GM21529 (cell line): Measurements from ENCODE around the gene MYO5A.
"Not testable (repeated sequence)": the region's sequence is repeated elsewhere in the genome, so short reads cannot be mapped to it uniquely, and the experiment has no call there.

Source experiments
- ATAC-seq: cut with Tn5 transposase; IDR thresholded peaks from one replicate; pipeline ENCODE4 v1.9.1; 2021; ENCODE audit not compliant: unreplicated experiment

Gene MYO5A

DNA sequence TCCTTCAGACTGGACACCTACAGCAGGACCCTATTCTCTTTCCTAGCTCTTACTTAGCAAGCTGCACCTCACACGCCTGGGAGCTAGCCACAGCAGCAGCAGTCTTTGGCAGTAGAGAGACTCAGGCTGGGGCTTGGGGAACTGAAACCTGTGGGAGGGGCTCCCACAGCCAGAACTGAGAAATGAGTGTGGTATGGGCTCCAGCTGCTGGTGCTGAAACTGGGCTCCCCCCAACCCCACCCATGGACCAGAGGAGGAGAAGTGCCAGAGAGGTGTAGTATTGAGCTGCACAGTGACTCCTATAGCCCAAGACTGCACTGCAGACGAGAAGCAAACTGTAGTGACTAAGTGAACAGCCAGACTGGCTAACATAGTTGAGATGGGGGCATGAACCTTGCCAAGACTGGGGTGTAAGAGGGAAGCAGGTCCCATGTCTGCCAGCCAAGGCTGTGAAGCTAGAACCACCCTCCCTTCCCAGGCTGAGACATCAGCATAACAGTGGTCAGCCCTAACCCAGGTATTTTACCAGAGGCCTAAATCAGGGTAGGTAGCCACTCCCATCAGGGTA lies 62.5 kb downstream of the MYO5A start:
- ATAC-seq = peak; percentile 91

DNA sequence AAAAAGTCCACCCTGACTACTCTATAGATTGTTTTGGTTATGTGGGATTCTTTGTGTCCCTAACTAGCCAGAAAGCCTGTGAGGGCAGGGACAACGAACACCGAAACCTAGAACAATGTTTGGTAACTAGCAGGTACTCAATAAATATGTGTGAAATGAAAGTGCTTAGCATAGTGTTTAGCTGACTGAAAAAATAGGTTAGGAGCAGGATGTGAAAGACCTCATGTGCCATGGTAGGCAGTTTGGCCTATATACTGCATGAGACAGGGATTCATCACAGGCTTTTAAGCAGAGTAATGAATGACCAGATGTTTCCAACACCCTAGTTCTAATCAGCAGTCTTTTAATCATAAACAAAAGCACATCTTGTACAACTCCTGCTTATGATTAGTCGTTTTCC lies 64.2 kb downstream of the MYO5A start:
- ATAC-seq = peak; percentile 55

DNA sequence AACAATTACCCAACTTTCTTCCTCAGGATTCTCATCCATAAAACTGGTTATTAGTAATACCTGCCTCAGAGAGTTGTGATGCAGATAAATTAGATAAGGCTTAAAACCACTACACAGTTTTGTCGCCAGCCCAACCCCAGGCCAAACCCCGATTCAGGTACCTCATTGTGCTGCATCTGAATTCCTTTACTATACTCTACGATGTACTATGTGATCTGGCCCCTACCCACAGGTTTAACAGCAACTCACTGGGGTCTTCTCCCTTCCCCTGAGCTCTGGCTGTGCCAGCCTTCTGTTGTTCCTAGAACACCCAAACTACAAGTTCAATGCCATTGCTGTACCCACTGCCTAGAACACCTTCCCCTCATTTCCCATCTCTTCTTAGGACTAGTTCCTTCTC lies 64.6 kb downstream of the MYO5A start:
- ATAC-seq = no peak

DNA sequence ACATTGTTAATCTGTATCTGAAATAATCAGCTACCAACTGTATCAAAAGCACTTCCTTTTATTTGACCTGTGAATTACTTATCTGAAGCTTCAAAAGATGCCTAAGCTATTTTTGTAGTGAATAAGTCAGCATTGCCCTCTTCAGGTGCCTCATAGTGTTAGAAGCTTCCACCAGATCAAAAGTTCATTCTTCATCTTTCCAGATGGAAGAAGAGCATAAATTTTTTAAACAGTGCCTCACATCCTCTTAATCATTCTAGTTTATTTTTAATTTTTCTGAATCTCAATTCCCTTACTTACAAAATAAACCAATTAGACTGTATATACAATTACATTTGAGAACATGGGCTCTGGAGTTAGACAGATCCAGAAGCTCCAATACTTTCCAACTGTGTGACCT lies 65.0 kb downstream of the MYO5A start:
- no peak for ATAC-seq

DNA sequence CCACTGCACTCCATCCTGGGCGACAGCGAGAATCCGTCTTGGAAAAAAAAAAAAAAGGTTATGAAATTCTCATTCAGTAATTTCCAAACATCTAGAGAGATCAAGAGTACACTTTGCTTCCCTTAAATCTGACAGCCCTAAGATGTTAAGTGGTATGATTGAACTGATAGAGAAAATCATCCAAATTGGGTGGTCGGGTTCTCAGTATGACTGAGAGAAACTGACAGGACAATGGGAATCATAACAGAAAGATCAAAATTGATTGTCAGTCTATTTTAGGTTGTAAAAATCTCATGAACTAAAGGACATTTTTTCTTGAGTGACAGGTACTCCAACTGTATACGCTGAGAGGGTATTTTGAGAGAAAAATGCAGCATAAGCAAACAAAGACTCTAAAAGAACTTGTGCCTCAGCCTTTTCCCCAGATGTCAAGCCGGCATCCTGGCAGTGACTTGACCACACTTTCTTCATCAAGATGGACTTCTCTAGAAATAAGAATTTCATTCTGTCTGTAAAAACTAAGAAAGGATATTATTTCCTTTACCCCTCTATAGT lies 65.8 kb downstream of the MYO5A start:
- ATAC-seq = no peak

DNA sequence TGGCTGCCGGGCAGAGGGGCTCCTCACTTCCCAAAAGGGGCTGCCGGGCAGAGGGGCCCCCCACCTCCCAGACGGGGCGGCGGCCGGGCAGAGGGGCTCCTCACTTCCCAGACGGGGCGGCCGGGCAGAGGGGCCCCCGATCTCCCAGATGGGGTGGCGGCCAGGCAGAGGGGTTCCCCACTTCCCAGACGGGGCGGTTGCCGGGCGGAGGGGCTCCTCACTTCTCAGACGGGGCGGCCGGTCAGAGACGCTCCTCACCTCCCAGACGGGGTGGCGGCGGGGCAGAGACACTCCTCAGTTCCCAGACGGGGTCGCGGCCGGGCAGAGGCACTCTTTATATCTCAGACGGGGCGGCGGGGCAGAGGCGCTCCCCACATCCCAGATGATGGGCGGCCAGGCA lies 69.0 kb downstream of the MYO5A start:
- not testable (repeated sequence) for ATAC-seq

DNA sequence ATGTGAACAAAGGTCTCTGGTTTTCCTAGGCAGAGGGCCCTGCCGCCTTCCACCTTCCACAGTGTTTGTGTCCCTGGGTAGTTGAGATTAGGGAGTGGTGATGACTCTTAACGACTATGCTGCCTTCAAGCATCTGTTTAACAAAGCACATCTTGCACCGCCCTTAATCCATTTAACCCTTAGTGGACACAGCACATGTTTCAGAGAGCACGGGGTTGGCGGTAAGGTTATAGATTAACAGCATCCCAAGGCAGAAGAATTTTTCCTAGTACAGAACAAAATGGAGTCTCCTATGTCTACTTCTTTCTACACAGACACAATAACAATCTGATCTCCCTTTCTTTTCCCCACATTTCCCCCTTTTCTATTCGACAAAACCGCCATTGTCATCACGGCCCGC lies 69.4 kb downstream of the MYO5A start:
- ATAC-seq = not testable (repeated sequence)

DNA sequence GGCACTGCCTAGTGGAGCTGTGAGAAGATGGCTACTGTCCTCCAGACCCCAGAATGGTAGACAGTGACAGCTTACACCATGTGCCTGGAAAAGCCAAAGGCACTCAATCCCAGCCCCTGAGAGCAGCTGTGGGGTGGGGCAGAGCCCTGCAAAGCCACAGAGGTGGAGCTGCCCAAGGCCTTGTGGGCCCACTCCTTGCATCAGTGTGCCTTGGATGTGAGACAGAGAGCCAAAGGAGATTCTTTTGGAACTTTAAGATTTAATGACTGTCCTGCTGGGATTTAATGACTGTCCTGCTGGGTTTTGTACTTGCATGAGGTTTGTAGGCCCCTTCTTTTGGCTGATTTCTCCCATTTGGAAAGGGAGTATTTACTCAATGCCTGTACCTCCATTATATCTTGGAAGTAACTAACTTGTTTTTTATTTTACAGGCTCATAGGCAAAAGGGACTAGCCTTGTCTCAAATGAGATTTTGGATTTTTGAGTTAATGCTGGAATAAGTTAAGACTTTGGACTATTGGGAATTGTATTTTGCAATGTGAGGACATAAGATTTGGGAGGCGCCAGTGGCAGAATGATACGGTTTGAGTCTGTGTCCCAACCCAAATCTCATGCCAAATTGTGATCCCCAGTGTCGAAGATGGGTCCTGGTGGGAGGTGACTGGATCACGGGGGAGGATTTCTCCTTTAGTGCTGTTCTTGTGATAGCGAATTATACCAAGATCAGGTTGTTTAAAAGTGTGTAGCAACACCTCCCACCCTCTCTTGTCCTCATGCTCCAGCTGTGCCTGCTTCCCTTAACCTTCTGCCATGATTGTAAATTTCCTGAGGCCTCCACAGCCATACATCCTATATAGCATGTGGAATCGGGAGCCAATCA lies 80.4 kb downstream of the MYO5A start:
- no peak for ATAC-seq

DNA sequence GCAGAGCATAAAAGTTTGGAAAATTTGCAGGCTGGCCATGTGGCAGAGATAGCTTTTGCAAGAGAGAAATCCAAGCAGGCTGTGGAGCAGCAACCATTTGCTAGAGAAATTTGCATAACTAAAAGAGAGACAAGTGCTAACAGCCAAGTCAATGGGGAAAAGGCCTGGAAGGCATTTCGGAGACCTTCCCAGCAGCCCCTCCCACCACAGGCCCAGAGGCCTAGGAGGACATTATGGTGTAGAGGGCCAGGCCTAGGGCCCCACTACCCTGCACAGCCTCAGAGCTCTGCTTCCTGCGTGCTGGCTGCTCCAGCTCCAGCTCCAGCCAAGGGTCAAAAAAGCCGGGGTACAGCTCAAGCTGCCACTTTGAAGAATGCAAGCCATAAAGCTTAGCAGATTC lies 82.7 kb downstream of the MYO5A start:
- ATAC-seq = no peak

DNA sequence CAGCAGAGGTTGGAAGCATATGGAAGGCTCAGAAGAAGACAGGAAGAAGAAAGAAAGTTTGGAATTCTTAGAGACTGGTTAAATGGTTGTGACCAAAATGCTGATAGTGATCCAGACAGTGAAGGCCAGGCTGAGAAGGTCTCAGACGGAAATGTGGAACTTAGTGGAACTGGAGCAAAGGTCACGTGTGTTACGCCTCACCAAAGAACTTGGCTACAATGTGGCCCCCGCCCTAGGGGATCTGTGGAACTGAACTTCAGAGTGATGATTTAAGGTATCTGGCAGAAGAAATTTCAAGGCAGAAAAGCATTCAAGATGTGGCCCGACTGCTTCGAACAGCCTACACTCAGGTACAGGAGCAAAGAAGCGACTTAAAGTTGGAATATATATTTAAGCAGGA lies 83.1 kb downstream of the MYO5A start:
- no peak for ATAC-seq

DNA sequence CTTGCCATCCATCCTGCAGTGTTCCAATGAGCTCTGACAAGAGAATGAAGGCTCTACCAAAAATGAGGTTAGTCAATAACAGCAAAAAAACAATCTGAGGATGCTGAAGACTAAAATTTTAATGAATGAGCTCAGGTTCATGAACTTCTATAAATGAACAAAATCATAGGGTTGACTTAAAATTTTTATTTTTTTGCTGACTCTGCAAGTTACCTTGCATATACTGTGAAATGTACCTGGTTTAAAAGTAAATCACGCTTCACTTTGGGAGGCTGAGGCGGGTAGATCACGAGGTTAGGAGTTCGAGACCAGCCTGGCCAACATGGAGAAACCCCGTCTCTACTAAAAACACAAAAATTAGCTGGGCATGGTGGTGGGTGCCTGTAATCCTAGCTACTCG lies 85.5 kb downstream of the MYO5A start:
- not testable (repeated sequence) for ATAC-seq

DNA sequence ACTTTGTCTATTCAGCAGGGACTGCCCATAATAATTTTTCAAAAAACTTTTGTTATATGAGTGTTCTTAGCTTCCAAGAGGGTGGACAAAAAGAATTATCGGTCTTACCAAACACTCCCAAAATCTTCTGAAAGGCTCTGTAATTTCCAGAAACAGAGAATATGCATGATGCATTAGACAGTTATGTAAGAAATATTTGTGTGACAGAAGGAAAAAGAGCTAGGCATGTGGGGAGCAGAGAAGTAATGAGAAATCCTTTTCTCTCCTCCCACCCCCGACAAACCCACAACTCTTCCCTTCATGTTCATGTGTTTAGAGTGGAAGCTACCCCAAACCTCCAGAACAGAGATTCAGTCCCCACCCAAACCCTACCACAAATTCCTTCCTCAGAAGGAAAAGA lies 86.8 kb downstream of the MYO5A start:
- ATAC-seq = no peak

DNA sequence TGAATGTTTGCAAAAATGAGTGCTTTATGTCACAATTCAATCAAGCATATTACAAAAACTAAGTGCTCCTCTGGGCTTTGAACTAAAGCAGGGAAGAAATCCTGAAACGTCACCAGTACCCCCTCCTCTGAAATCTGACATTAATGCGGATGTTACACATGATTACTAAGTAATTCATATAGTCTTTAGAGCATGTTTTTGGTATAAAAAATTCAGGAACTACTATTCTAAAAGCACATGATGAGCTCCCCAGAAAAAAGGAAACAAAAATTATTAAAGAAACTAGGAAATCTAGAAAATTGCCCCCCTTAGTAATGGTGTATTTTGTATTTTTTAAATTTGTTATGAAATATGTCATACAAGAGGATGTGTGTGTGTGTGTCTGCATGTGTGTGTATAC lies 87.7 kb downstream of the MYO5A start:
- no peak for ATAC-seq

DNA sequence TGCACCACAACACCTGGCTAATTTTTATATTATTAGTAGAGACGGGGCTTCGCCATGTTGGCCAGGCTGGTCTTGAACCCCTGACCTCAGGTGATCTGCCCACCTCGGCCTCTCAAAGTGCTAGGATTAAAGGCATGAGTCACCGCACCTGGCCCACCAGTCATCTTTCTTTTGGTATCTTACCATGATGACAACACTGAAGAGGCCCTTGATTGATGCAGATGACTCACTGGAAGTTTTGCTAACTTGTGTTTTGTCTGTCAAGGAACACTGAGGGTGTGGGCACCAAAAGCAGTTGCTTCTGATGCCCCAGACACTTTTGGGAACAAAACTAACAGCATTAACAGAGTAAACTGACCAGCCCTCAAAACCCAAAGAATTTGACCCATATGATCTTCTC lies 88.3 kb downstream of the MYO5A start:
- no peak for ATAC-seq

DNA sequence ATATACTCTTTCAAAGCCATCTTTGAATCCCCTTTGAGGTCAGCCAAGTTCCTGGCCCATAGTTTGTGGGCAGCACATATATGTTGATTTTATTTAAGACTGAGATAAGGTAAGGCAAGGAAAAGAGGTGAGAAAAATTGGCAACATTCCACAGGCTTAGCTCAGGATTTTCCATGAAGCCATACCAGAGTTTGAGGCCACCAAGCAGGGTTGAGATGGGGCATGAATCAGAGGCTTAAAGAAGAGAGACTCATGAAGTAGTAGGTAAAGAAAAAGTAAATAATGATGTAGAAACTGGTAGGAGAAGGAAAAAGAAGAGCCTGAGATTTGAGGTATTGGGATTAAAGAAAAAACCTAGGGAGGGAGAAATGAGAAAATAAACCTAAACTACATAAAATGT lies 89.2 kb downstream of the MYO5A start:
- ATAC-seq = no peak

DNA sequence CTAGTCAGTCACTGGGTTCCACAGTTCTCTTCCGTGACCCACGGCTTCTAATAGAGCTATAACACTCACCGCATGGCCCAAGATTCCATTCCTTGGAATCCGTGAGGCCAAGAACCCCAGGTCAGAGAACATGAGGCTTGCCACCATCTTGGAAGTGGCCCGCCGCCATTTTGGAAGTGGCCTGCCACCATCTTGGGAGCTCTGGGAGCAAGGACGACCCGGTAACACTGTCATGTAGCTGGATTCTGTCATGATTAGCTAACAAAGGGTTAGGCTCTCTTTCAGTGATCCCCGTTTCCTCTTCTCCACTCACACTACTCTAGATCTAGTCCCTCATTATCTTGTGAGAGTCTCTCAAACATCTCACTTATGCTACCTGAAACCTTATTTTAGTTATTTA lies 89.6 kb downstream of the MYO5A start:
- ATAC-seq = not testable (repeated sequence)

DNA sequence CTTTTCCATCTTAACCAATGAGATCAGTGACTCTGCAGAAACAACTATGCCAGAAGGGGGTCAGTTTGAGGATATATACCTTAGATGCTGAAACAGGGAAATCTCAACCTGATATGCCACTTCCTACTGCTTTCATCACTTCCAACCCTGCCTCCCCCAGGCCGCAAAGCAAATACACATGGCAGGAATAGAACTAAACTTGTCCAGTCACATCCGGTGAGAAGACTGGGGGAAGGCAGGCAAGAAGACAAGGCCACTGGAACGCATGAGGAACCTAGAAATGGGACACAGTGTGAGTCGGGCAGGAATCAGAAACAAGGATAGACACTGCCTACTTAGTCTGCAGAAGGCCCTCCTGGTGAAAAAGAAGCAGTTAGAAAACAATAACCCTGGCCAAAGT lies 90.6 kb downstream of the MYO5A start:
- no peak for ATAC-seq

DNA sequence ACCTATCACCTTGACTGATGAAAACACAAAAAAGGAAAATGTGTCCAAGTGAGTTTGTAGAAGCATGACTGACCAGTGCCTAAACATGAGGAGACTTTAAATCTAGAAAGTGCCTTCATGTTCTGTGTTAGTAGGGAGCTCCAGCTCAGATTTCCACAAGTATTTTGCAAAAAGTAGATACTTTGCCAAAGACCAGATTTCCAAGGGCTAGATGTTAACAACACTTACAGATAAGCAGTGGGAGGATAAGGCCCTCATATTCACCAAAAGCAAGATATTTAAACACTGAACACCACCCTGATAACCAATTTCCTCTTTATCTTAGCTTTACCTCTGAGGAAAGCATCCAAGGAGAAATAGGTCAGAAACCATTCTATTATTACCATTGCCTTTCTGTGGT lies 91.0 kb downstream of the MYO5A start:
- ATAC-seq = no peak

DNA sequence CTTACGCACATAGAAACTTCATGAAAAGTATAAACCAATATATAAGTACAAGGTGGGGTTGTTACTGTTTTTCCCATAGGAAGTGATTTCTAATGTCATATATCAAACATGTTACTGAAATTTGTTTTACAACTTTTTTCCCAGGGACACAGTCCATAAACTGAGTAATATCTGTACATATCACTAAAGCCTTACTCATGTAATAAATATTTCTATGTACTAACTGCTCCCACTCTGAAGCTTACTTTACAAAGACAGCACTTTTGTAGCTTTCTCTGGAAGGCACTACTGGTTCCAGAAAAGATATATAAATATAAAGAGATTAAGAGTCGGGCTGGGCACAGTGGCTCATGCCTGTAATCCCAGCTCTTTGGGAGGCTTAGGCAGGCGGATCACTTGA lies 91.7 kb downstream of the MYO5A start:
- ATAC-seq = no peak

DNA sequence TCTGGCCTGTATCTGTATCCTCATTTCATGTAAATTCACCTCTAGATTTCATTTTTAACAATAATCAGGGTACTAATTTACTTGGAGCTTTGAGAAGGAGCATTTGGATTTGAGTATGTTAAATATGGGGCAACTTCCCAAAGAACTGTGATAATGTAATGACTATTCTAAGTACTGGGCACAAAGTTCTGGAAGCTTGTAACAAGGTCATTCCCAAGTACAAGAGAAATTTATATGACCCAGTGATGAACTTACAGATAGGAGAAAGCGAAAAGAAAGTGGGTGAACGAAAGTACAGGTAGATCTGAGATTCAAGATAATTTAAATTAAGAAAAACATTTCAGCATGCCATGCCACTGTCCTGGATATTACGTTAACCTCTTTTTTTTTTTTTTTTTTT lies 93.8 kb downstream of the MYO5A start:
- no peak for ATAC-seq

DNA sequence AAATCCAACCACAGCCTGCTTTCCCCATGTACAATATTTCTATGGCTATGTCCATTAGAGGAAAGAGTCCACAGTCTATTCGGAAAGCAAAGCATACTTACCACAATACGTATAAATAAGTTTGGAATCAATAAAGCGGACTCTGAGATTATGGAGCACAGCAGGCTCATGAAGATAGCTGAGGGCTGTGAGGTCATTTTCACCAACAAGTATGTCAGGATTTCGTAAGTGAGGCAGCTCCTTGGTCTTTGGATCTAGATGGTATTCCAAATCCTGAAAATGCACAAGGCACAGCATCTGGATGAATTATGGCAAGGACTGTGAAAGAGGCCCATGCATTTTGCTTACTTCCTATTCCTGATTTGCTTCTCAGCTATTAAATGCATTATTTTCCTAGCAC lies 100.4 kb downstream of the MYO5A start:
- ATAC-seq = no peak

DNA sequence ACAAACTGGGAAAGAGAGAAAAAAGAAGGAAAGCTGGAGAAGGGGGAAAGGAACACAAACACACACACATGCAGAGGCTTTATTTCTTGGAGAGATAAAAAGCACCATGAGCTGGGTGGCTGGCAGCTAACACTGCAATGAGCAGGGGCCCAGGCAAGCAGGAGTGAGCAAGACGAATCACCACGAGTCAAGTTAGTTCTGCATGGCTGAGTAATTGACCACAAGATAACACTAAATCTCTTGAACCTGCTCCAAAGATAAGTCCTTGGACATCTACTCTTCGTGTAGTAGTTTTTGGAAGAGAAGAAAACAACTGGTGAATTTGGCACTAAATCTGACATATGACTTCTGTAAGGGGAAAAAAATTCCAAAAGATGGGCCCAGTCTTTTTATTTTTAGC lies 100.9 kb downstream of the MYO5A start:
- no peak for ATAC-seq
